Ovary (tissue), 3 donors: ENCODE results near the gene RAC2.

ENCODE experiments used
- EP300 ChIP-seq: sonication (generic); formaldehyde crosslinking; IDR thresholded peaks from one replicate; pipeline ENCODE4 v1.6.1; 2017; ENCODE audit warnings: antibody characterized with exemption
- POLR2A ChIP-seq: fragments of 450-650 bp; IDR thresholded peaks from one replicate; pipeline ENCODE4 v1.6.1; 2017; ENCODE audit warnings: antibody characterized with exemption, mild to moderate bottlenecking, moderate library complexity
- TF ChIP-seq, protein P1 (sequence below), 3 donors: fragments of 450-650 bp in 2 of 3; fragments of 200-600 bp in 1 of 3; IDR thresholded peaks; one replicate each; pipeline versions ENCODE4 v1.5.1 to v1.8.0; 2016 to 2022; ENCODE audit warnings: antibody characterized with exemption in 3 of 3, mild to moderate bottlenecking in 1 of 3
- donor health status: DM: no; HTN: no; CAD: no.

DNA sequence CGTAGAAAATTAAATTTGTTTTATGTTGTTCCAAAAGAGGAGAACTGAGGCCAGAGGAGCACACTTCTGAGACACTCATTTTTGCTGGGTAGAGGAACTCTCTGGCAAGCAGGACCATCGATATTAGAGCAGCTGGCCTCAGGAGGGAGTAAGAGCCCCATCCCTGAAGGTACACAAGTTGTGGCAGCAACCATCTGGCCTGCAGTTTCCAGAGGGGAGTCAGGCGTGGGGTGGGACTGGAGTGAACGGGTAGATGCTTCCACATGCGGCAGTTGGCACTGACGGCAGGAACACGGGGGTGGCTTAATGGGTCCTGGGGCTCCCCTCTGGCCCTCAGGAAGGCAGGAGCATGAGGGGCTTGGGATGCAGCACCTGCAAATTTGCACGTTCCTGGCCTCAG, 18.6 kb downstream of the RAC2 start:
- TF ChIP-seq, protein P1, sequence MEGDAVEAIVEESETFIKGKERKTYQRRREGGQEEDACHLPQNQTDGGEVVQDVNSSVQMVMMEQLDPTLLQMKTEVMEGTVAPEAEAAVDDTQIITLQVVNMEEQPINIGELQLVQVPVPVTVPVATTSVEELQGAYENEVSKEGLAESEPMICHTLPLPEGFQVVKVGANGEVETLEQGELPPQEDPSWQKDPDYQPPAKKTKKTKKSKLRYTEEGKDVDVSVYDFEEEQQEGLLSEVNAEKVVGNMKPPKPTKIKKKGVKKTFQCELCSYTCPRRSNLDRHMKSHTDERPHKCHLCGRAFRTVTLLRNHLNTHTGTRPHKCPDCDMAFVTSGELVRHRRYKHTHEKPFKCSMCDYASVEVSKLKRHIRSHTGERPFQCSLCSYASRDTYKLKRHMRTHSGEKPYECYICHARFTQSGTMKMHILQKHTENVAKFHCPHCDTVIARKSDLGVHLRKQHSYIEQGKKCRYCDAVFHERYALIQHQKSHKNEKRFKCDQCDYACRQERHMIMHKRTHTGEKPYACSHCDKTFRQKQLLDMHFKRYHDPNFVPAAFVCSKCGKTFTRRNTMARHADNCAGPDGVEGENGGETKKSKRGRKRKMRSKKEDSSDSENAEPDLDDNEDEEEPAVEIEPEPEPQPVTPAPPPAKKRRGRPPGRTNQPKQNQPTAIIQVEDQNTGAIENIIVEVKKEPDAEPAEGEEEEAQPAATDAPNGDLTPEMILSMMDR (IDR thresholded peaks at IDR 0.05), result no peak
- TF ChIP-seq POLR2A (no peak), EP300 (no peak)
